Measurements from ENCODE around the gene AAK1. TPM values are rescaled to one million over a fixed set of nuclear protein-coding genes. Genes with fewer than 3 reads are reported as not detected.
"Not testable (repeated sequence)": the region's sequence is repeated elsewhere in the genome, so short reads cannot be mapped to it uniquely, and the experiment has no call there.

The AAK1 gene
- total RNA-seq, 1 donor from 2014 or later, result 48.6 TPM

- TF ChIP-seq CTCF (IDR thresholded peaks at IDR 0.05) (no peak), POLR2A (IDR thresholded peaks at IDR 0.05) (no peak), POLR2AphosphoS5 (IDR thresholded peaks at IDR 0.05; ENCODE audit: insufficient read depth in 1 of 2, low read depth in 1 of 2) (no peak)
- no peaks in the 10 kb centered on the region for H3K36me3 ChIP-seq
- DNase-seq (ENCODE audit: extremely low spot score in 2 of 2), result no peak
- no peak overlapping the region for H3K27ac ChIP-seq
- no peaks in the 10 kb centered on the region for H3K9me3 ChIP-seq
- no peak overlapping the region for H3K4me3 ChIP-seq
- H3K27me3 ChIP-seq, result no peaks in the 10 kb centered on the region
- intact Hi-C loops (cut with DNase I), result no loop called here
- peaks cover 13% of the 10 kb centered on the region for H3K4me1 ChIP-seq
These were observed 39.0 kb upstream of the AAK1 start for GRCh38 chr2:69682525-69682924.

- intact Hi-C loops (cut with DNase I), result no loop called here
- H3K36me3 ChIP-seq, result no peaks in the 10 kb centered on the region
- no peak for DNase-seq (ENCODE audit: extremely low spot score in 2 of 2)
- H3K27ac ChIP-seq, result no peak overlapping the region
- no peaks in the 10 kb centered on the region for H3K9me3 ChIP-seq
- H3K4me3 ChIP-seq, result no peak overlapping the region
- no peaks in the 10 kb centered on the region for H3K27me3 ChIP-seq
- peaks cover 13% of the 10 kb centered on the region for H3K4me1 ChIP-seq
- TF ChIP-seq POLR2A (IDR thresholded peaks at IDR 0.05) (no peak), POLR2AphosphoS5 (IDR thresholded peaks at IDR 0.05; ENCODE audit: insufficient read depth in 1 of 2, low read depth in 1 of 2) (no peak), CTCF (IDR thresholded peaks at IDR 0.05) (no peak)
These were observed 36.6 kb upstream of the AAK1 start for GRCh38 chr2:69680001-69680675.

DNA sequence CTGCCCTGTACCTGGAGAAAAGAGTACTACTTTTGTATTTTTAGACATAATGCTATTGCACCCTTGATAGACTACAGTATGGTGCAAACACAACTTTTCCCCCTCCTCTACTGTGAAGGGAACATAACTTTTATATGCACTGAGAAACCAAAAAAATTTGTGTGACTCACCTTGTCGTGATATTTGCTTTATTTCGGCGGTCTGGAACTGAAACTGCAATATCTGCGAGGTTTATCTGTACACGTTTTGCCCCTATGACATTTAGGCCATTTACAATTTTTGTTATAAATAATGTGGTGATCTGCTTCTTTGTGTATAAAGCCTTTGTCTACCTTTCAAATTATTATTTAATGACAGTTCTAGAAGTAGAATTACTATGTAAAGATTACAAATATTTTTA, 34.4 kb upstream of the AAK1 start:
- Histone ChIP-seq H3K4me3 (no peak overlapping the region), H3K27me3 (no peaks in the 10 kb centered on the region), H3K9me3 (no peaks in the 10 kb centered on the region), H3K27ac (no peak overlapping the region), H3K4me1 (peaks cover under 1% of the 10 kb centered on the region), H3K36me3 (no peaks in the 10 kb centered on the region)
- TF ChIP-seq CTCF (IDR thresholded peaks at IDR 0.05), result no peak
- no peak for DNase-seq (ENCODE audit: extremely low spot score in 2 of 2)
- intact Hi-C loops (cut with DNase I), result no loop called here

GRCh38 chr2:69676146-69676545, 32.6 kb upstream of the AAK1 start:
- Histone ChIP-seq H3K27me3 (no peaks in the 10 kb centered on the region), H3K27ac (no peak overlapping the region), H3K4me1 (no peaks in the 10 kb centered on the region), H3K9me3 (no peaks in the 10 kb centered on the region), H3K4me3 (no peak overlapping the region), H3K36me3 (no peaks in the 10 kb centered on the region)
- intact Hi-C loops (cut with DNase I), result no loop called here
- DNase-seq (ENCODE audit: extremely low spot score in 2 of 2), result no peak
- TF ChIP-seq POLR2AphosphoS5 (IDR thresholded peaks at IDR 0.05; ENCODE audit: insufficient read depth in 1 of 2, low read depth in 1 of 2), result no peak
- no peak for TF ChIP-seq CTCF (IDR thresholded peaks at IDR 0.05)
- no peak for TF ChIP-seq POLR2A (IDR thresholded peaks at IDR 0.05)

DNA sequence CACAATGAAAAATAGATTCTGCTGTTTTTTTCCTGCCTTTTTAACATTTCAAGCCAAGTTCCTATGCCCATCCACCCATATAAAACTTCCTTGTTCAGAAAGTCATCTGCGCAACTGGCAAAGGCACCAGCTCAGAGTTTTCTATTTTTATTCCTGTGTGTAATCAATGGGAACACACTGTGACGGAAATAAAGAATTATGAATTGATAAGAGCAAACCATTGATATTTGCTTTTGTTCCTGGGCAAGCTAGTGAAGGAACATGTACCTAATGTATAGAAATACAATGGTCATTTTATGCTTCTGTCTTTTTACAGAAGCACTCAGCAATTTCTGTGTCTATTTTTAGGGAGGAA, 30.8 kb upstream of the AAK1 start:
- no peak overlapping the region for H3K27ac ChIP-seq
- no peaks in the 10 kb centered on the region for H3K27me3 ChIP-seq
- intact Hi-C loops (cut with DNase I), result no loop called here

DNA sequence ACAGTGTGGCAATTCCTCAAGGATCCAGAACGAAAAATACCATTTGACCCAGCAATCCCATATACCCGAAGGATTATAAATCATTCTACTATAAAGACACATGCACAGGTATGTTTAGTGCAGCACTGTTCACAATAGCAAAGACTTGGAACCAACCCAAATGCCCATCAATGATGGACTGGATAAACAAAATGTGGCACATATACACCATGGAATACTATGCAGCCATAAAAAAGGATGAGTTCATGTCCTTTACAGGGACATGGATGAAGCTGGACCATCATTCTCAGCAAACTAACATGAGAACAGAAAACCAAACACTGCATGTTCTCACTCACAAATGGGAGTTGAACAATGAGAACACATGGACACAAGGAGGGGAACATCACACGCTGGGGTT, 29.6 kb upstream of the AAK1 start:
- H3K36me3 ChIP-seq; DNase-seq (ENCODE audit: extremely low spot score in 2 of 2); H3K9me3 ChIP-seq; intact Hi-C loops (cut with DNase I); H3K4me1 ChIP-seq; H3K27me3 ChIP-seq; H3K27ac ChIP-seq; H3K4me3 ChIP-seq: not testable (repeated sequence)

More for the DNA sequence above, 30.8 kb upstream of the AAK1 start:
- no peaks in the 10 kb centered on the region for H3K9me3 ChIP-seq
- no peak for DNase-seq (ENCODE audit: extremely low spot score in 2 of 2)
- H3K4me1 ChIP-seq, result no peaks in the 10 kb centered on the region
- no peak overlapping the region for H3K4me3 ChIP-seq
- no peaks in the 10 kb centered on the region for H3K36me3 ChIP-seq
- TF ChIP-seq CTCF (IDR thresholded peaks at IDR 0.05) (no peak), POLR2AphosphoS5 (IDR thresholded peaks at IDR 0.05; ENCODE audit: insufficient read depth in 1 of 2, low read depth in 1 of 2) (no peak), POLR2A (IDR thresholded peaks at IDR 0.05) (no peak)
